Trophoblast cell (in vitro differentiated cells and primary cell): ENCODE results near the gene NT5DC1.

Experiments
- DNase-seq, 2 donors: peaks; one replicate each; pipeline ENCODE4 v3.0.0-alpha.2; 2016
- H2AFZ ChIP-seq: 2 replicates; pipeline ENCODE4 v1.6.1; 2013; ENCODE audit warnings: low read length, moderate library complexity, mild to moderate bottlenecking; ENCODE audit not compliant: insufficient read depth, poor library complexity
- H2AK5ac ChIP-seq: 2 replicates; pipeline ENCODE4 v1.6.1; 2013; ENCODE audit warnings: mild to moderate bottlenecking, low read length
- H2BK120ac ChIP-seq: 2 replicates; pipeline ENCODE4 v1.6.1; 2013; ENCODE audit warnings: low read length, mild to moderate bottlenecking, moderate library complexity; ENCODE audit not compliant: insufficient read depth, poor library complexity
- H2BK12ac ChIP-seq: 2 replicates; pipeline ENCODE4 v1.6.1; 2013; ENCODE audit warnings: mild to moderate bottlenecking, low read length, moderate library complexity
- H2BK5ac ChIP-seq: 2 replicates; pipeline ENCODE4 v1.6.1; 2013; ENCODE audit warnings: low read length, low read depth, moderate library complexity, mild to moderate bottlenecking; ENCODE audit not compliant: poor library complexity
- H3K14ac ChIP-seq: 2 replicates; pipeline ENCODE4 v1.6.1; 2013; ENCODE audit warnings: mild to moderate bottlenecking, low read length
- H3K18ac ChIP-seq: 2 replicates; pipeline ENCODE4 v1.6.1; 2013; ENCODE audit warnings: mild to moderate bottlenecking, low read length
- H3K23ac ChIP-seq: 2 replicates; pipeline ENCODE4 v1.6.1; 2013; ENCODE audit warnings: low read length
- H3K27ac ChIP-seq: 2 replicates; pipeline ENCODE4 v1.5.1; 2013; ENCODE audit warnings: low read depth, mild to moderate bottlenecking, inconsistent platforms, low read length, moderate library complexity
- H3K27me3 ChIP-seq: 2 replicates; pipeline ENCODE4 v1.6.1; 2013; ENCODE audit warnings: inconsistent platforms, mild to moderate bottlenecking, low read length, moderate library complexity; ENCODE audit not compliant: insufficient read depth
- H3K36me3 ChIP-seq, 2 experiments: 1 replicate in 1 of 2; 2 replicates in 1 of 2; pipeline ENCODE4 v1.6.1; 2013; ENCODE audit warnings: low read length in 2 of 2, mild to moderate bottlenecking in 2 of 2, moderate library complexity in 1 of 2; ENCODE audit not compliant: insufficient read depth in 2 of 2, control insufficient read depth in 1 of 2
- H3K4ac ChIP-seq: 2 replicates; pipeline ENCODE4 v1.6.1; 2013; ENCODE audit warnings: low read depth, mild to moderate bottlenecking, low read length, moderate library complexity
- H3K4me1 ChIP-seq, 2 experiments: 1 replicate in 1 of 2; 2 replicates in 1 of 2; pipeline ENCODE4 v1.6.1; 2013; ENCODE audit warnings: low read length in 2 of 2, mild to moderate bottlenecking in 2 of 2, moderate library complexity in 1 of 2; ENCODE audit not compliant: insufficient read depth in 2 of 2, control insufficient read depth in 1 of 2
- H3K4me2 ChIP-seq: 2 replicates; pipeline ENCODE4 v1.6.1; 2013; ENCODE audit warnings: inconsistent platforms, mild to moderate bottlenecking, low read length, moderate library complexity
- H3K4me3 ChIP-seq: 2 replicates; pipeline ENCODE4 v1.5.1; 2013; ENCODE audit warnings: mild to moderate bottlenecking, low read depth, low read length, inconsistent platforms
- H3K79me1 ChIP-seq: one replicate; pipeline ENCODE4 v1.6.1; 2013; ENCODE audit warnings: low read length
- H3K79me2 ChIP-seq: 2 replicates; pipeline ENCODE4 v1.6.1; 2013; ENCODE audit warnings: low read length, mild to moderate bottlenecking; ENCODE audit not compliant: control insufficient read depth, insufficient read depth, poor library complexity
- H3K9ac ChIP-seq: 2 replicates; pipeline ENCODE4 v1.6.1; 2013; ENCODE audit warnings: mild to moderate bottlenecking, low read length
- H3K9me3 ChIP-seq: 2 replicates; pipeline ENCODE4 v1.6.1; 2013; ENCODE audit warnings: low read depth, mild to moderate bottlenecking, control low read depth, inconsistent platforms, low read length; ENCODE audit not compliant: insufficient read depth
- H4K12ac ChIP-seq: 2 replicates; pipeline ENCODE4 v1.6.1; 2013; ENCODE audit warnings: low read depth, mild to moderate bottlenecking, low read length, moderate library complexity
- H4K8ac ChIP-seq: 2 replicates; pipeline ENCODE4 v1.6.1; 2013; ENCODE audit warnings: low read depth, mild to moderate bottlenecking, low read length, moderate library complexity
- H4K91ac ChIP-seq: one replicate; pipeline ENCODE4 v1.6.1; 2013; ENCODE audit warnings: low read depth, mild to moderate bottlenecking, low read length, moderate library complexity
- WGBS: extraction: QIAGEN DNeasy Blood & Tissue Kit; methylation state at CpG from one replicate; pipeline ENCODE4 v1.1.7; 2013; ENCODE audit warnings: missing lambda C conversion rate; ENCODE audit not compliant: insufficient read length, insufficient coverage; ENCODE audit errors: extremely low coverage; 5-methylcytosine and 5-hydroxymethylcytosine counted together

Gene NT5DC1

DNA sequence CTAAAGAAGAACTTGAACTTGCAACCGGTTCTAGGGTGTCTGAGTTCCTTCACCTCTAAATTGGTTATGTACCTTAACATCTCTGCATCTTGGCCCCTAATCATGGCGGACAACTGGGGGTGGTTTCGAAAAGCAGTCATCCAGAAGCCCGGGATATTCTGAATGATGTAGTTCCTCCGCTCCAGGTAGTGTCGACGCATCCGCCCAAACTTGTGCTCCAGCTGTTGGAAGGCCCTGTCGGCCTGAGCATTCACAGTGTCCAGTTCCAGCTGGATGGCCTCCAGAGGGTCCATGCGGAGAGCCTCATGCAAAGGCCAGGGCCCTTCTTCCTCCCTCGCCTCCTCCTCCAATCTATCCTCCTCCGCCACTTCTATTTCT is 178.2 kb downstream of the NT5DC1 start:
- Histone ChIP-seq H3K36me3 (peaks cover 3 to 9% of the 10 kb centered on the region in 2 experiments), H2AFZ (peak overlapping the region; percentile 30), H3K14ac (no peak overlapping the region), H2AK5ac (no peak overlapping the region), H2BK12ac (no peak overlapping the region), H3K4me3 (peak overlapping the region; percentile 94), H3K4me2 (peak overlapping the region; percentile 65), H3K9me3 (no peaks in the 10 kb centered on the region), H2BK120ac (no peak overlapping the region), H3K4ac (peak overlapping the region; percentile 18), H3K79me1 (peaks cover 7% of the 10 kb centered on the region), H3K27ac (peak overlapping the region; percentile 70), H3K79me2 (peaks cover 15% of the 10 kb centered on the region), H2BK5ac (peak overlapping the region; percentile 41), H3K23ac (no peak overlapping the region), H3K27me3 (no peaks in the 10 kb centered on the region), H4K12ac (peak overlapping the region; percentile 25), H3K9ac (peak overlapping the region; percentile 19), H4K8ac (peak overlapping the region; percentile 43), H3K4me1 (peaks cover 12 to 14% of the 10 kb centered on the region in 2 experiments), H4K91ac (no peak overlapping the region), H3K18ac (peak overlapping the region; percentile 13)
- DNase-seq, result peak in 1 of 2 donors; percentile 10
- WGBS, result no CpG with 5 or more reads among the region's 12 CpGs

DNA sequence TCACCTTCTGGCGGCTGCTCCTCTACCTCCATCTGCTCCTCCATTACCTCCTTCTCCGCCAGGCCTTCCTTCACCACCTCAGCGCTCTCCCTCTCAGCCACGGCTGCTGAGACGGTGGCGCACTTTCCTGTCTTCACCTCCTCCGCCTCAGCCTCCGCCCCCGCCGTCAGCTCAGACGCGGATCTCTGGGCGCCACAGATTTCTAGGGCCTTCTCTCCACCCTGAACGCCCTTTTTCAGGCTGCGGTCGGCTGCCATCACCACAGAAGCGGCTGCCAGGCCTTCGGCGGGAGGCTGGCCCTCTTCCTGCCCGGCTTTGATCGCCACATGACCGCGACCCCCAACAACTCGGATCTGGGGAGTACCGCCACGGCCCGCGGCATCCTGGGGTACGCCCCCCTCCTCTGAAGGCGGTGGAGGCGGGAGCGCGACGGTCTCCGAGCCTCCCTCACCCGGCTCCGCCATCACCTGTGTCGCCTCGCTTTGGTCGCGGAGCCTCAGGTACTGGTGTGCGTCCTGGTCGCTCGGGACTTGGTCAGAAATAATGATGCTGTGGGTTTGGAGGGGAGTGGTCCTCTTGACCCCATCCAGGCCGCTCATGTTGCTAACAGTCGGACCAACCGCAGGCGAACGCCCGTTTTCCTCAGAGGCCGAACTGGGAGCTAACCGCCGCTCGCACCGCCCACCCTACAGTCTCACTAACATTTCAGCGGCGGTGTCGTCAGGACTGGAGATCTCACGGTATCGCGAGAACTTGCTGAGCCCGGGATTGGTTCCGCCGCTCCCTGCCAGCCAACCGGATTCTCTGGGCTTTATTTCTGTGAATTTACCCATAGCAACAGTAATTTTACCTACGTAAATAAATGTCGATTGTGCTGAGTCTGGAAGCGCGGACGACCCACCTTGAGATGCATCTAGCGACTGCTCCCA is 178.8 kb downstream of the NT5DC1 start, which contains the start of gene TSPYL1:
TSPYL1 (minus strand) TSS at position 699 of the 929 bp plus-strand sequence; CDS start at position 599, 100 bp downstream.
- H4K91ac ChIP-seq, result peak within 1 kb of the TSS; percentile 65
- no peak within 1 kb of the TSS for H3K23ac ChIP-seq
- no CpG with 5 or more reads among the region's 71 CpGs for WGBS
- peak within 1 kb of the TSS; percentile 18 for H3K4ac ChIP-seq
- no peaks in the 10 kb centered on the region for H3K9me3 ChIP-seq
- peak within 1 kb of the TSS; percentile 56 for H2AFZ ChIP-seq
- H4K8ac ChIP-seq, result peak within 1 kb of the TSS; percentile 76
- peak within 1 kb of the TSS; percentile 16 for H2AK5ac ChIP-seq
- peak within 1 kb of the TSS; percentile 41 for H2BK5ac ChIP-seq
- peak within 1 kb of the TSS; percentile 25 for H4K12ac ChIP-seq
- peaks cover 12 to 14% of the 10 kb centered on the region in 2 experiments for H3K4me1 ChIP-seq
- no peaks in the 10 kb centered on the region for H3K27me3 ChIP-seq
- no peak within 1 kb of the TSS for H2BK12ac ChIP-seq
- H3K4me3 ChIP-seq, result peak within 1 kb of the TSS; percentile 94
- DNase-seq, result peak; percentile 98 to 99
- H3K79me1 ChIP-seq, result peaks cover 7% of the 10 kb centered on the region
- H3K36me3 ChIP-seq, result peaks cover 0 to 7% of the 10 kb centered on the region in 2 experiments
- peak within 1 kb of the TSS; percentile 58 for H3K14ac ChIP-seq
- H3K9ac ChIP-seq, result peak within 1 kb of the TSS; percentile 72
- peak within 1 kb of the TSS; percentile 70 for H3K27ac ChIP-seq
- peak within 1 kb of the TSS; percentile 26 for H3K18ac ChIP-seq
- H2BK120ac ChIP-seq, result peak within 1 kb of the TSS; percentile 40
- H3K79me2 ChIP-seq, result peaks cover 15% of the 10 kb centered on the region
- H3K4me2 ChIP-seq, result peak within 1 kb of the TSS; percentile 75

DNA sequence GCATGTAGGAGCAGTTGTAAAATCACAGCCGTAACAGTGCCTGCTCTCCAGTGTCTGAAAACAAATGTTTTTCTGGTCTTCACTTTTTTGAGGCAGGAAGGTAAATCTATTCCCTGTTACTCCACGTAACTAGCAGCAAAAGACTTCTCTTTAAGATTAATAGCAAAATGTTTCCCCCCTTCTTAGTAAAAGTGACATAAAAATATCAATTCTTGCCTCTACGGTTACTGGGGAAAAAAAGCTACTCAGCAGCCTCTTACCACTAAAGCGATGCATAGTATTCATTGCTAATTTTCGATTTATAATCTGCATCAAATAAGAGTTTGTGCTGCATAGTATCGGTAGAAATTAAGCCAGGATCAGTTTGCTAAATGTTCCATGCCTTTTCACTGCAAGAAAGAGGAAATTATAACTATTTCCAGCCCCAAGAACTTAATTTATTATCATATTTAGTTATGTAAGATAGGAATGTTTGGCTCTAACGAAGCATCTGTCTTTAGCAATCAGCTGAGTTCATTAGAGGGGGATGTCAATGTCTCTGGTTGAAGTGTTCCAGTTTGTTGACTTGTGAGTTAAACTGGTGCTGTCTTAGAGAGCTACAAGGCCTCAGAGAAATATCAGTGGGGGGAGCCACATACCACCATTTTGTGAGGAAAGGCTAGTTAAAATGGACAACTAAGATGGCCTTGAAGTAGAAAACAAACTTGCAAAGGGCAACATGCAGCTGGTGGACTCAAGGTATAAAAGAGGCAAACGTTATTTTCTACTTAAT is 179.7 kb downstream of the NT5DC1 start:
- H4K91ac ChIP-seq, result no peak overlapping the region
- no peak overlapping the region for H2AK5ac ChIP-seq
- peak overlapping the region; percentile 56 for H2AFZ ChIP-seq
- peak overlapping the region; percentile 19 for H3K27ac ChIP-seq
- H3K9ac ChIP-seq, result peak overlapping the region; percentile 64
- H3K9me3 ChIP-seq, result no peaks in the 10 kb centered on the region
- no peak overlapping the region for H2BK120ac ChIP-seq
- H3K18ac ChIP-seq, result no peak overlapping the region
- peaks cover 15% of the 10 kb centered on the region for H3K79me2 ChIP-seq
- H3K14ac ChIP-seq, result no peak overlapping the region
- H3K79me1 ChIP-seq, result peaks cover 7% of the 10 kb centered on the region
- peaks cover 12 to 14% of the 10 kb centered on the region in 2 experiments for H3K4me1 ChIP-seq
- peak overlapping the region; percentile 75 for H3K4me2 ChIP-seq
- H3K4ac ChIP-seq, result no peak overlapping the region
- H4K8ac ChIP-seq, result peak overlapping the region; percentile 76
- H3K27me3 ChIP-seq, result no peaks in the 10 kb centered on the region
- H3K4me3 ChIP-seq, result peak overlapping the region; percentile 68
- H2BK12ac ChIP-seq, result no peak overlapping the region
- peaks cover 0 to 7% of the 10 kb centered on the region in 2 experiments for H3K36me3 ChIP-seq
- H2BK5ac ChIP-seq, result no peak overlapping the region
- H4K12ac ChIP-seq, result no peak overlapping the region
- H3K23ac ChIP-seq, result no peak overlapping the region
- no peak for DNase-seq
- WGBS, result no CpG with 5 or more reads among the region's 8 CpGs

DNA sequence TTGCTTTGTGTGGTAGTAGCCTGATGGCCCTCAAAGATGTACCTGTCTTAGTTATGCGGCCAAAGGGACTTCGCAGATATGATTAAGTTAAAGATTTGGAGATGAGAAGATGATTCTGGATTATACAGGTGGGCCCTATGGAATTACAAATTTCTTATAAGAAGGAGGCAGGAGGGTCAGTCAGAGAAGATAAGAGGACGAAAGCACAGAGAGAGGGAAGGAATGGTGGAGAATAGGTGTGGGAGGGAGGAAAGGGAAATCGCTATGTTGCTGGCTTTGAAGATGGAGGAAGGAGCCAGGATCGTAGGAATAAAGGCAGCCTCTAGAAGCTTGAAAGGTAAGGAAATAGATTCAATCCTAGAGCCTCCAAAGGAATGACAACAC is 180.3 kb downstream of the NT5DC1 start:
- no peak overlapping the region for H2BK120ac ChIP-seq
- no peak overlapping the region for H3K14ac ChIP-seq
- no peak overlapping the region for H3K4me2 ChIP-seq
- no peak overlapping the region for H4K91ac ChIP-seq
- H3K4ac ChIP-seq, result no peak overlapping the region
- H3K36me3 ChIP-seq, result peaks cover 0 to 7% of the 10 kb centered on the region in 2 experiments
- no peak overlapping the region for H2BK5ac ChIP-seq
- peaks cover 15% of the 10 kb centered on the region for H3K79me2 ChIP-seq
- H3K4me3 ChIP-seq, result no peak overlapping the region
- no peak overlapping the region for H3K18ac ChIP-seq
- H2AFZ ChIP-seq, result no peak overlapping the region
- peaks cover 12 to 14% of the 10 kb centered on the region in 2 experiments for H3K4me1 ChIP-seq
- H4K12ac ChIP-seq, result no peak overlapping the region
- H3K23ac ChIP-seq, result no peak overlapping the region
- no peaks in the 10 kb centered on the region for H3K27me3 ChIP-seq
- H3K9ac ChIP-seq, result no peak overlapping the region
- H2BK12ac ChIP-seq, result no peak overlapping the region
- H3K9me3 ChIP-seq, result no peaks in the 10 kb centered on the region
- H2AK5ac ChIP-seq, result no peak overlapping the region
- no peak overlapping the region for H4K8ac ChIP-seq
- peaks cover 7% of the 10 kb centered on the region for H3K79me1 ChIP-seq
- H3K27ac ChIP-seq, result no peak overlapping the region
- 100% methylated on average over 3 of the region's 5 CpGs for WGBS
- DNase-seq, result no peak
